ENCODE data around the gene DIS3L. TPM values are rescaled to one million over a fixed set of nuclear protein-coding genes. Genes with fewer than 3 reads are reported as not detected.

DIS3L gene
- polyA plus RNA-seq, 2 of the 4 experiments (the other 2 are of a cell fraction), result 43.6 to 64.3 TPM

DNA sequence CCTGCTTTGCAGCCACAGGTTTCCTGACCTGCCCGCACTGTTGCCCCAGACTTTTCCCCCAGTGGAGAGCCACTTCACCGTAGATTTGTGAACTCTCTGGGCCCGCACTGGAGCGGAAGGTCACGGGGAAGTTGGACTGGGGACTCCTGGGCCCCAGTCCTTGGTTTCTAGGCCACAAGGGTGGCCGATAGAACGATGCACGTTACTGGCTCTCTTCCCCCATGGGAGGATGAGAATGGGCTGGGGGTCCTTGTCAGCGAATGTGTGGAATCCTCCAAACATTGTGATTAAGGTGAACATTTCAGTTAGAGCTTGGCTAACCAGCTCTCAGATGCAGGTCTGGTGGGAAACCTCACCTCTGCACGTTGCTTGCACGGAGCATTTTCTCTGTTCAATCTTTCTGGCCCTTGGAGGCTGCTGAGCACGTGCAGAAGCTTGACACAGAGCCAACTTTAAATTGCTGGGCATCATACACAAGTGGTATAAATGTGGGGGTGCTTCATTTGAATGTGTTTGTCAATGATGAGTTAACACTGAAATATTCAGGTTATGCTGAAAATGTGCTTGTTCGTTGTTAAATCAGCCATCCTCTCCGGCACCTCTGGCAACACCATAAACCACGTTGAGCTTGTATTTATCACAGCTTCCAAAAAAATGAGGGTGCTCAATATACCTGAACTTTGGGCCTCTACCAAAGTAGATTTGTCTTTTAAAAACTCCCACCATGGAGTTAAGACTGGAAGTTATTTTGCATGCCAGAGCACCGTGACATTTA lies 976 bp downstream of the DIS3L start (continued):
- TF ChIP-seq RARB (CRISPR knock-in tag; IDR thresholded peaks at IDR 0.05), result no peak
- no peak for TF ChIP-seq MAFK (IDR thresholded peaks at IDR 0.05; ENCODE audit: partially characterized antibody)
- no peak for TF ChIP-seq EHF (CRISPR knock-in tag; IDR thresholded peaks at IDR 0.05)
- TF ChIP-seq EHMT2 (IDR thresholded peaks at IDR 0.05; ENCODE audit: low read depth), result no peak
- TF ChIP-seq, protein P1, sequence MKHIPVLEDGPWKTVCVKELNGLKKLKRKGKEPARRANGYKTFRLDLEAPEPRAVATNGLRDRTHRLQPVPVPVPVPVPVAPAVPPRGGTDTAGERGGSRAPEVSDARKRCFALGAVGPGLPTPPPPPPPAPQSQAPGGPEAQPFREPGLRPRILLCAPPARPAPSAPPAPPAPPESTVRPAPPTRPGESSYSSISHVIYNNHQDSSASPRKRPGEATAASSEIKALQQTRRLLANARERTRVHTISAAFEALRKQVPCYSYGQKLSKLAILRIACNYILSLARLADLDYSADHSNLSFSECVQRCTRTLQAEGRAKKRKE (CRISPR knock-in tag; IDR thresholded peaks at IDR 0.05; ENCODE audit: low read depth), result no peak
- 0 out of 2 replicates have a peak, but pooled peaks have one; percentile 18 for TF ChIP-seq HOXB13 (CRISPR knock-in tag; IDR thresholded peaks at IDR 0.05; ENCODE audit: low read depth)
- 0 out of 2 replicates have a peak, but pooled peaks have one; percentile 4 for TF ChIP-seq KDM5A (IDR thresholded peaks at IDR 0.05)
- no peak for TF ChIP-seq ZC3H11A (IDR thresholded peaks at IDR 0.05)
- TF ChIP-seq, protein P2, sequence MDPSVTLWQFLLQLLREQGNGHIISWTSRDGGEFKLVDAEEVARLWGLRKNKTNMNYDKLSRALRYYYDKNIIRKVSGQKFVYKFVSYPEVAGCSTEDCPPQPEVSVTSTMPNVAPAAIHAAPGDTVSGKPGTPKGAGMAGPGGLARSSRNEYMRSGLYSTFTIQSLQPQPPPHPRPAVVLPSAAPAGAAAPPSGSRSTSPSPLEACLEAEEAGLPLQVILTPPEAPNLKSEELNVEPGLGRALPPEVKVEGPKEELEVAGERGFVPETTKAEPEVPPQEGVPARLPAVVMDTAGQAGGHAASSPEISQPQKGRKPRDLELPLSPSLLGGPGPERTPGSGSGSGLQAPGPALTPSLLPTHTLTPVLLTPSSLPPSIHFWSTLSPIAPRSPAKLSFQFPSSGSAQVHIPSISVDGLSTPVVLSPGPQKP (IDR thresholded peaks at IDR 0.05; ENCODE audit: low read depth, low read length), result no peak
- TF ChIP-seq, protein P3, sequence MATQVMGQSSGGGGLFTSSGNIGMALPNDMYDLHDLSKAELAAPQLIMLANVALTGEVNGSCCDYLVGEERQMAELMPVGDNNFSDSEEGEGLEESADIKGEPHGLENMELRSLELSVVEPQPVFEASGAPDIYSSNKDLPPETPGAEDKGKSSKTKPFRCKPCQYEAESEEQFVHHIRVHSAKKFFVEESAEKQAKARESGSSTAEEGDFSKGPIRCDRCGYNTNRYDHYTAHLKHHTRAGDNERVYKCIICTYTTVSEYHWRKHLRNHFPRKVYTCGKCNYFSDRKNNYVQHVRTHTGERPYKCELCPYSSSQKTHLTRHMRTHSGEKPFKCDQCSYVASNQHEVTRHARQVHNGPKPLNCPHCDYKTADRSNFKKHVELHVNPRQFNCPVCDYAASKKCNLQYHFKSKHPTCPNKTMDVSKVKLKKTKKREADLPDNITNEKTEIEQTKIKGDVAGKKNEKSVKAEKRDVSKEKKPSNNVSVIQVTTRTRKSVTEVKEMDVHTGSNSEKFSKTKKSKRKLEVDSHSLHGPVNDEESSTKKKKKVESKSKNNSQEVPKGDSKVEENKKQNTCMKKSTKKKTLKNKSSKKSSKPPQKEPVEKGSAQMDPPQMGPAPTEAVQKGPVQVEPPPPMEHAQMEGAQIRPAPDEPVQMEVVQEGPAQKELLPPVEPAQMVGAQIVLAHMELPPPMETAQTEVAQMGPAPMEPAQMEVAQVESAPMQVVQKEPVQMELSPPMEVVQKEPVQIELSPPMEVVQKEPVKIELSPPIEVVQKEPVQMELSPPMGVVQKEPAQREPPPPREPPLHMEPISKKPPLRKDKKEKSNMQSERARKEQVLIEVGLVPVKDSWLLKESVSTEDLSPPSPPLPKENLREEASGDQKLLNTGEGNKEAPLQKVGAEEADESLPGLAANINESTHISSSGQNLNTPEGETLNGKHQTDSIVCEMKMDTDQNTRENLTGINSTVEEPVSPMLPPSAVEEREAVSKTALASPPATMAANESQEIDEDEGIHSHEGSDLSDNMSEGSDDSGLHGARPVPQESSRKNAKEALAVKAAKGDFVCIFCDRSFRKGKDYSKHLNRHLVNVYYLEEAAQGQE (IDR thresholded peaks at IDR 0.05), result no peak
- TF ChIP-seq RFX5 (IDR thresholded peaks at IDR 0.05), result no peak
- no peak for TF ChIP-seq CHD2 (IDR thresholded peaks at IDR 0.05; ENCODE audit: low read length, partially characterized antibody)

DNA sequence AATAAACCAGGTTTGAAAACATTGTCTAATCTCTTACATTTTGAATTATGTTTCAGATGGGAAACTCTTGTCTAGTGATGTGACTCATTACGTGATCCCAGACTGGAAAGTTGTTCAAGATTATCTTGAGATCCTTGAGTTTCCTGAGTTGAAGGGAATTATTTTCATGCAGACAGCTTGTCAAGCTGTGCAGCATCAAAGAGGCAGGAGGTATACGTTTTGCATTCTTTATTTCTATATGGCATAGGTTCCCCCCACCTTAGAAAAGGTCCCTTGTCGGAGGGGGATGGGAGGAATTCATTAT lies 1.5 kb downstream of the DIS3L start:
- TF ChIP-seq FOXS1 (CRISPR knock-in tag; IDR thresholded peaks at IDR 0.05) (no peak), CEBPB (IDR thresholded peaks at IDR 0.05) (no peak), HOXB5 (CRISPR knock-in tag; IDR thresholded peaks at IDR 0.05) (no peak), CHD2 (IDR thresholded peaks at IDR 0.05; ENCODE audit: low read length, partially characterized antibody) (no peak)
- TF ChIP-seq, protein P1 (CRISPR knock-in tag; IDR thresholded peaks at IDR 0.05; ENCODE audit: low read depth), result no peak
- ChIA-PET CTCF (interaction anchor here (1.0 to 2.8 kb wide), 6 partner anchors 10 to 203 kb away, joined by 3 to 11 read pairs (median 5); partner anchors contain the start of gene SNAPC5), POLR2A (interaction anchor here (1.1 to 1.3 kb wide), 2 partner anchors 203 to 426 kb away, joined by 3 to 9 read pairs; partner anchors contain the start of genes RAB11A and SNAPC5)
- peak overlapping the region; percentile 51 for H3K4me3 ChIP-seq
- H3K9me3 ChIP-seq, result no peaks in the 10 kb centered on the region
- FAIRE-seq (no peak), ATAC-seq (no peak), DNase-seq (ENCODE audit: low read depth in 1 of 2, low spot score in 1 of 2) (peak in 1 of 2 experiments; percentile 39)
- peaks cover 21% of the 10 kb centered on the region for H3K4me1 ChIP-seq
- peak overlapping the region; percentile 95 for H3K27ac ChIP-seq
- 18% methylated on average over 3 of the region's 3 CpGs for WGBS (ENCODE audit: missing lambda C conversion rate)
- peak overlapping the region; percentile 78 for H3K4me2 ChIP-seq

DNA sequence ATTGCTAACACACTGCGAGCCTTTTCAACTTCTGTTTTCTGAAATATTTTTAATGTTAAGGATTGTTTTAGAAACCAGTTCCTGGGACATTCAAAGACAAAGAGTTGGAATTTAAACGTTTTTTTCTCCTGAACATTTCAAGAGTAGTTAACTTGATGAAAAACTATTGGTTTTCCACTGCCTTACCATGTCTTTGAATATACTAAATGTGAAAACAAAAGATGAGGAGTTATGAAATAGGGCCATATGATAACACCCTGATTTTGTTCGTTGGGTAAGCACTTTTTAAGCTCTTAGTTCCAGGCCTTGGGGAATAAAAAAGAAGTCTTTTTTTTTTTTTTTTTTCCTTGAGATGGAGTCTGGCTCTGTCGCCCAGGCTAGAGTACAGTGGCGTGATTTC lies 2.8 kb downstream of the DIS3L start:
- H3K4me1 ChIP-seq, result peaks cover 21% of the 10 kb centered on the region
- POLR2A ChIA-PET, result interaction anchor here (0.6 kb wide), 1 partner anchor 23 kb away, joined by 3 read pairs; no protein-coding TSS in a partner anchor
- no peak for DNase-seq (ENCODE audit: low read depth in 1 of 2, low spot score in 1 of 2)
- H3K27ac ChIP-seq, result no peak overlapping the region
- no peaks in the 10 kb centered on the region for H3K9me3 ChIP-seq
- WGBS (ENCODE audit: missing lambda C conversion rate), result 78% methylated on average over 5 of the region's 5 CpGs
- no peak for ATAC-seq
- CTCF ChIA-PET, result interaction anchor here (0.7 to 1.6 kb wide), 5 partner anchors 16 to 806 kb away, joined by 3 to 4 read pairs (median 3); no protein-coding TSS in a partner anchor
- H3K4me3 ChIP-seq, result no peak overlapping the region
- peak overlapping the region; percentile 78; the same call in 1 of the 3 replicates for H3K4me2 ChIP-seq
- no peak for FAIRE-seq
- TF ChIP-seq, protein P4, sequence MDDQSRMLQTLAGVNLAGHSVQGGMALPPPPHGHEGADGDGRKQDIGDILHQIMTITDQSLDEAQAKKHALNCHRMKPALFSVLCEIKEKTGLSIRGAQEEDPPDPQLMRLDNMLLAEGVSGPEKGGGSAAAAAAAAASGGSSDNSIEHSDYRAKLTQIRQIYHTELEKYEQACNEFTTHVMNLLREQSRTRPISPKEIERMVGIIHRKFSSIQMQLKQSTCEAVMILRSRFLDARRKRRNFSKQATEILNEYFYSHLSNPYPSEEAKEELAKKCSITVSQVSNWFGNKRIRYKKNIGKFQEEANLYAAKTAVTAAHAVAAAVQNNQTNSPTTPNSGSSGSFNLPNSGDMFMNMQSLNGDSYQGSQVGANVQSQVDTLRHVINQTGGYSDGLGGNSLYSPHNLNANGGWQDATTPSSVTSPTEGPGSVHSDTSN (IDR thresholded peaks at IDR 0.05), result no peak
- TF ChIP-seq BHLHE40 (IDR thresholded peaks at IDR 0.05; ENCODE audit: low read depth, low read length) (no peak), TP53 (CRISPR knock-in tag; IDR thresholded peaks at IDR 0.05) (no peak), HDAC2 (IDR thresholded peaks at IDR 0.05) (no peak), KDM5A (IDR thresholded peaks at IDR 0.05) (no peak), ZFP36 (IDR thresholded peaks at IDR 0.05; ENCODE audit: borderline replicate concordance, partially characterized antibody) (no peak), ZSCAN20 (CRISPR knock-in tag; IDR thresholded peaks at IDR 0.05) (no peak), MAZ (IDR thresholded peaks at IDR 0.05; ENCODE audit: borderline replicate concordance, low read depth, low read length) (no peak), SREBF2 (IDR thresholded peaks at IDR 0.05) (no peak)

Measured in A549 (cell line).